Fibroblast of the conjunctiva (primary cell): ENCODE data around the gene PIP5K1B.

Experiments used
- DNase-seq: peaks from one replicate; pipeline ENCODE4 v3.0.0-alpha.2; 2010; ENCODE audit warnings: low read depth

Gene PIP5K1B

DNA sequence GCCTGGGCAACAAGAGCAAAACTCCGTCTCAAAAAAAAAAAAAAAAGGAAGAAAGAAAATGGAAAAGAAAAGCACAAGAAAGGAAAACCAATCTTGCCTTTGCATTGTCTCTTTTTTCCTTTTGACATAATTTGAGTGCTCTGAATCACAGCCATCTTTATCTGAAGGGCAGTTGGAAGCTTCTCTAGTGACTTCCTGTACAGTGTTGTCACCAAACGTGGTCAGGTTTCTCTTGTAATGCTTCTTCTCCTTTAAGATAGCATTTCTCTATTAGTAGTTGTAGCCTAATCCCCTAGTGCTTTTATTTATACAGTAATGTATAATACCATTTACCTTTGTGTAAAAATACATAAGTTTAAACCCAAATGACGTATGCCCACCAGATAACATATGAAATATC, 290.7 kb downstream of the PIP5K1B start:
- no peak for DNase-seq

DNA sequence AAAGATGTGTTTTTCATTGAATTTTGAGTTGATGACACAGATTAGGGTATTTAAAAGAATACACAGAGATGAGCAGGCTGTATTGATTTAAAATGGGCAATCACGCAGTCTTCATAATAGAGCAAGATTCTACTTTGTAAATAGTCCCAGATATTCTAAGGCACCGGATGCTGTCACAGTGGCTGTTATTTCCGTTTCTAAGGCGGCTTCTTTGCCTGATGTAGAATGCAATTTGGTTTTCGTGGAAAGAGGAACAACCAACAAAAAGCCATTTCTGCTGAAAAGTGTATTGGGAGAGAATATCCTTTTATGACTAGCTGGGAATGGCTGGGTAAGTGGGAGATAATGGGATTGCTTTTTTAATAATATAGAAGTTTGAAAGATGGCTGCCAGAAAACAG, 291.4 kb downstream of the PIP5K1B start:
- no peak for DNase-seq

DNA sequence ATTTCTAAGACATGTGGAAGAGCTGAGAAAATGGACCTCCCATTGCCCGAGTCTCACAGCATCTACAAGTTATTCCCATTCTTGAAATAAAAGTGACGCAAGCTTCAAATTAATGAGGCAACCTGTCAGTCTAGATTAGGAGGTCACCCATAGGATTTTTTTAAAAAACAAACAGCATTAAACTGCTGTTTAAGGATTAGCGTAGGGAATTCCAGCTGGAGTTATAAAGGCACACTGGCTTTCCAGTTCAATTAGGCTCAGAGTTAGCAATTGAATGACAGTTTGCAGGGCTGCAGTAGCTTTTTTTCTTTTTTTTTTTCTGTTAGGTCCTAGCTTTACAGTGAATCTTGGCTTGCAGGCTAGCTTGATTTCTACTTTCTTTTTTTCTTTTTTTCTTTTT, 292.6 kb downstream of the PIP5K1B start:
- DNase-seq: no peak

GRCh38 chr9:68998385-68998784, 293.3 kb downstream of the PIP5K1B start:
- no peak for DNase-seq

DNA sequence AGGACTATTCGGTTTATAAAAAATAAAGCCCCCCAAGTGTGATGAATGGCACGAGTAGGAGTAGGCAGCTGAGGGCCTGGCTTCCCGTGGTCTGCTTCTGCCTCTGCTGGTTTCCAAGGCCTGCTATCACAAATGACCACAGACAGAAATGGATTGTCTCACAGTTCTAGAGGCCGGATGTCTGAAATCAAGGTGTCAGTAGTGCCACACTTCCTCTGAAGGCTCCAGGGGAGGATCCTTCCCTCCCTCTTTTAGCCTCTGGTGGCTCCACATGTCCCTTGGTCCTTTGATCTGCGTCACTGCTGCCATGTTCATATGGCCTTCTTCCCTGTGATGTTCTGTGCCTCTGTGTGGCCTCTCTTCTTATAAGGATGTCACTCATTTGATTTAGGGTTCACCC, 293.8 kb downstream of the PIP5K1B start:
- no peak for DNase-seq

- peak; percentile 63 for DNase-seq
Observed at GRCh38 chr9:68999393-69000105, 294.5 kb downstream of the PIP5K1B start.

GRCh38 chr9:69001921-69002320, 296.9 kb downstream of the PIP5K1B start:
- no peak for DNase-seq

DNA sequence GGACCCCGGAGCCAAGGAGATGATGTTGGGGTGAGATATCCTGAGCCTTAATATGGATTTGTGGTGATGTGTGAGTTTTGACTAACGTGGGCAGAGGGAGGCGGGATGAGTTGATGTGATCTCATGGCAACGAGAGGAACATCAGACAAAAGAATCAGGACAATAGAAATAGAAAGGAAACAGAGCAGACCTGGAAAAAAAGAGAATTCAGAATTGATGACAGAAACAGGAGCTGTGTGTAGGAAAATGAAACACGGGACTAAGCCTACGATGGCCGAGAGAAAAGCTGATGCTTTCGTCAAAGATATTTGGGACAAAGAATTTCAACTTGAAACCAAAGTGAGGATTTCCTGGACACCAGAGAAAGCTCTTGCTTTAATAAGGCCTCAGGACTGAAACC, 298.0 kb downstream of the PIP5K1B start:
- DNase-seq: no peak

GRCh38 chr9:69004836-69005235, 299.8 kb downstream of the PIP5K1B start:
- DNase-seq: peak; percentile 44

DNA sequence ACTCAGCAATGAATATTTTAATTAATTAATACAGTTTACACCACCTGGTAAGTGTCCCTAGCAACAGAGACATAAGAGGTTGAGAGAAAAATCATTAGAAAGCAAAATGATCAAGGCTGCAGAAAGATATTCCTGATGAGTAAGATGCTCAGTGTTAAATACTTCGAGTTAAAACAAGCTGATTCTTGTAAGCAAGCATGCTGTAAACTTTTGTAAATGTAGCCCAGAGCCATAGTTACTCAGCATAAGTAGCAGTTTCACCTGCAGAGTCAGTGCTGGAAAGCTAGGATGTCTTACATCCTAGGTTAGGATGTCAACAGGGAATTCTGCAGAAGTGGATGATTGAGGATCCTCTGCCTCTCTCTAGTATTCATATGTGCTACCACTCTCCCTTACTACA, 304.7 kb downstream of the PIP5K1B start:
- DNase-seq: no peak

GRCh38 chr9:69012696-69013381, 307.8 kb downstream of the PIP5K1B start:
- no peak for DNase-seq

- no peak for DNase-seq
Observed at GRCh38 chr9:69013382-69013727, 308.3 kb downstream of the PIP5K1B start.

GRCh38 chr9:69014013-69014412, 309.0 kb downstream of the PIP5K1B start, which contains the start of gene PRKACG:
Gene PRKACG, minus strand, starts transcription at chr9:69014113. Its CDS starts 21 bp downstream, at chr9:69014092.
- DNase-seq: no peak

- no peak for DNase-seq
Observed at GRCh38 chr9:69016191-69017096, 311.4 kb downstream of the PIP5K1B start.

- no peak for DNase-seq
Observed at GRCh38 chr9:69018737-69019136, 313.7 kb downstream of the PIP5K1B start.

GRCh38 chr9:69019808-69020207, 314.8 kb downstream of the PIP5K1B start:
- no peak for DNase-seq

DNA sequence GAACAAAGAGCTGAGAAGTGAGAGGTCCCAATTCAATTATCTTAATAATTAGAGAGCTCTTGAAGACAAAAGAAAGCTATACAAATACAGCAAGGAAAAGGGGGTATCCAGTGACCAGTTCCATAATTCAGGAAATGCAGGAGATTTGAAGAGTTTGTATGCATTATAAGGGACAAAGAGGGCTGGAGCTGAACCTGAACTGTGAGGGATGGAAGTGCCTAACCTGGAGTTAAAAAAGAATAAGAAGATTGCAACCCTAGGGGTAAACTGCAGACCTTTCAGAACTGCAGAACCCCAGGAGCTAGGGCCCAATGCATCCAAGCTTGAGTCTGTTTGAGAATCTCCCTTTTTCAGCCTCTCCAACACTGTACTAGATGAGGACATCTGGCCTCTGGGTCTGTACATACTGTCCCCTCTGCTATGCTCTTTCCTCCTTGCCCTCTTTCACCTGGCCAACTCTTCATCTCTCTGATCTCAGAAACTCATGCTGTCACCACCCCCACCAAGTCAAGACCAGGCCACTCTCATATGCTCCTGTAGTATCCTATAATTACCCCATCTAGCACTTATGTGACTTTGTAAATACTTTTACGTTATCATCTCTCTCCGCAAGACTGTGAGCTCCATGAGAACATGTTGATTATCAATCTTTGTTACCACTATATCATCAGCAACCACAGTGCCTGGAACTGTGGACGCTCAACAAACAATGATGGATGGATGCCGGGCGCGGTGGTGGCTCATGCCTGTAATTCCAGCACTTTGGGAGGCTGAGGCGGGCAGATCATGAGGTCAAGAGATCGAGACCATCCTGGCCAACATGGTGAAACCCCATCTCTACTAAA, 315.5 kb downstream of the PIP5K1B start:
- no peak for DNase-seq

DNA sequence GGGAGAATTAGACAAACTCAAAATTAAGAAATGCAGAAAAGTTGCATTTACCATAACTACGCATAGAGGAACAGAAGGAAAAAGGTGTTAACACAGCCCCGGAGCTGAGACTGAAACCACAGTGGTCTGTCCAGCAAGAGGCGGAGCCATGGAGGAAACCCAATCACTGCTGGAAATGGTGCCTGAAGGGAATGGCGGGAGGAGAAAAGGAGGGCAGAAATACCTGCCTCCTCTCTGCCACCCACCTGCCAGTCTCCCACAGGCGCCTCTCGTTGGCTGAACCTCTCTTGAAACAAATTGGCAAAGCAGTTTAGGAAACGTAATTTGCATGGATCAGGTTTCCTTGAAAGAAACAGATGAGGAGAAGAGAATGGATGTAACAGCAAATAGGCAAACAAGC, 318.6 kb downstream of the PIP5K1B start:
- no peak for DNase-seq

- peak; percentile 33 for DNase-seq
Observed at GRCh38 chr9:69027355-69028097, 322.5 kb downstream of the PIP5K1B start.

DNA sequence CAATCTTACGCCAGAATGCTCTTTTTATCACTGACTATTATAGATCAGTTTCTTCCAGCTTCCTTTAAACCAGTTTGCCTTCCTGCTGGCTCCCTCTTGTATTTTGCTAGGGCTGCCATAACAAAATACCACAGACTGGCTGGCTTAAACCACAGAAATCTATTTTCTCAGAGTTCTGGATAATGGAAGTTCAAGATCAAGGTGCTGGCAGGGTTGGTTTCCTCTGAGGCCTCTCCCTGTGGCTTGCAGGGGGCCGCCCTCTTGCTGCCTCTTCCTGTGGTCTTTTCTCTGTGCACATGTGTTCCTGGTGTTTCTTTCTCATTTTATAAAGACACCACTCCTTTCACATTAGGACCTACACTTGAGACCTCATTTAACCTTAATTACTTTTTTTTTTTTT, 323.7 kb downstream of the PIP5K1B start:
- DNase-seq: no peak

DNA sequence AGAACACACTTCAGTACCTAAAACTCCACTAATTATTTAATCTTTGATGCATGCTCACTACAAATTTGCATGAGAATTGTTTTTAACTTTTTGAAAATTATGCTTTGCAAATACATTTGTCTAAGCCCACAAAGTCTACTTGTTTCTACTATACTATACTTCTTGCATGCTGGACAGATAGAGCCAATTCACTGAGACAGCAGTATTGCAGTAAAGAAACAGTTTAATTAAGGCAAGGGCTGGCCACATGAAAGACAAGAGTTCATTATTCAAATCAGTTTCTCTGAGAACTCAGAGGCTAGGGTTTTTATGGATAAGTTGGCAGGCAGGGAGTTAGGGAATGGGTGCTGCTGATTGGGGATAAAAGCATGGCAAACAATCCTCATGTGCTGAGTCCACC, 324.5 kb downstream of the PIP5K1B start:
- no peak for DNase-seq
